ENCODE measurements around the gene KATNB1. TPM values are rescaled to one million over a fixed set of nuclear protein-coding genes. Genes with fewer than 3 reads are reported as not detected.

The KATNB1 gene
- 39.2 and 43.7 TPM in 2 replicates for polyA plus RNA-seq (2012; rRNA removed)
- 12.0 and 20.7 TPM in 2 replicates for polyA plus RNA-seq (2012; cell fraction: cytosol; rRNA removed)
- 158 and 170 TPM in 2 replicates for polyA plus RNA-seq (2012; cell fraction: nucleus; rRNA removed)

GRCh38 chr16:57735755-57736418 is at the start of gene KATNB1:
Gene KATNB1 (plus strand): TSS chr16:57735770. CDS start chr16:57737244, 1,474 bp downstream.
- POLR2A ChIA-PET: interaction anchor here (0.6 to 1.0 kb wide), 5 partner anchors 10 to 300 kb away, joined by 3 to 6 read pairs (median 3); no protein-coding TSS in a partner anchor
- Histone ChIP-seq H3F3A (replicated peaks; ENCODE audit: insufficient read depth) (peaks cover 5% of the 10 kb centered on the region), H3K36me3 (replicated peaks in 1 of 2; ENCODE audit: control insufficient read depth in 1 of 2, insufficient read depth in 2 of 2, low read length in 1 of 2) (peaks cover 0 to 7% of the 10 kb centered on the region in 2 experiments), H3K27ac (ENCODE audit: low read depth in 2 of 2, low read length in 1 of 2) (peak within 1 kb of the TSS; percentile 72 to 85), H3K9ac (peak within 1 kb of the TSS; percentile 95), H3K79me2 (ENCODE audit: insufficient read depth) (peaks cover 23% of the 10 kb centered on the region; the same call in 1 of the 2 replicates), H4K20me1 (ENCODE audit: insufficient read depth) (no peaks in the 10 kb centered on the region), H3K27me3 (ENCODE audit: insufficient read depth) (no peaks in the 10 kb centered on the region), H3K4me3 (ENCODE audit: low read depth in 2 of 2, low read length in 1 of 2) (peak within 1 kb of the TSS; percentile 61 to 83), H3K9me3 (no peaks in the 10 kb centered on the region), H3K4me2 (peak within 1 kb of the TSS; percentile 98), H3K9me2 (no peaks in the 10 kb centered on the region), H2AFZ (ENCODE audit: low read depth) (peak within 1 kb of the TSS; percentile 81), H3K4me1 (ENCODE audit: control insufficient read depth in 1 of 2, insufficient read depth in 2 of 2, low read depth in 1 of 2, low read length in 1 of 2) (peaks cover 9 to 15% of the 10 kb centered on the region in 2 experiments; a peak in 2 of 4 replicates)
- no peak for DNase-seq
- TF ChIP-seq MXI1 (IDR thresholded peaks at IDR 0.05; ENCODE audit: low read depth, low read length) (peak; percentile 61), GATA2 (CRISPR knock-in tag; IDR thresholded peaks at IDR 0.05) (no peak)
- TF ChIP-seq, protein P1, sequence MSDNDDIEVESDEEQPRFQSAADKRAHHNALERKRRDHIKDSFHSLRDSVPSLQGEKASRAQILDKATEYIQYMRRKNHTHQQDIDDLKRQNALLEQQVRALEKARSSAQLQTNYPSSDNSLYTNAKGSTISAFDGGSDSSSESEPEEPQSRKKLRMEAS (IDR thresholded peaks at IDR 0.05; ENCODE audit: low read depth): peak; percentile 11; the same call in 1 of the 2 replicates
- CTCF ChIA-PET: interaction anchor here (0.7 to 4.0 kb wide), 14 partner anchors 19 to 264 kb away, joined by 3 to 16 read pairs (median 4); no protein-coding TSS in a partner anchor
- WGBS (ENCODE audit: low lambda C conversion rate): 1% methylated on average over 21 of the region's 35 CpGs

GRCh38 chr16:57686577-57686976 is 49.0 kb upstream of the KATNB1 start:
- Histone ChIP-seq H3K27ac (ENCODE audit: low read depth in 2 of 2, low read length in 1 of 2) (no peak overlapping the region), H3K9ac (no peak overlapping the region), H2AFZ (ENCODE audit: low read depth) (no peak overlapping the region), H3K4me1 (ENCODE audit: control insufficient read depth in 1 of 2, insufficient read depth in 2 of 2, low read depth in 1 of 2, low read length in 1 of 2) (peaks cover 0 to 8% of the 10 kb centered on the region in 2 experiments; a peak in 1 of 4 replicates), H3K36me3 (replicated peaks in 1 of 2; ENCODE audit: control insufficient read depth in 1 of 2, insufficient read depth in 2 of 2, low read length in 1 of 2) (no peaks in the 10 kb centered on the region), H3K79me2 (ENCODE audit: insufficient read depth) (no peaks in the 10 kb centered on the region), H3K9me2 (no peaks in the 10 kb centered on the region), H3F3A (replicated peaks; ENCODE audit: insufficient read depth) (no peaks in the 10 kb centered on the region), H3K4me2 (no peak overlapping the region), H3K27me3 (ENCODE audit: insufficient read depth) (no peaks in the 10 kb centered on the region; the same call in 1 of the 2 replicates), H4K20me1 (ENCODE audit: insufficient read depth) (no peaks in the 10 kb centered on the region), H3K9me3 (no peaks in the 10 kb centered on the region), H3K4me3 (ENCODE audit: low read depth in 2 of 2, low read length in 1 of 2) (no peak overlapping the region)
- POLR2A ChIA-PET: no interaction called here
- CTCF ChIA-PET: interaction anchor here (0.8 to 1.2 kb wide), 2 partner anchors 37 to 71 kb away, joined by 3 to 4 read pairs; no protein-coding TSS in a partner anchor
- DNase-seq: no peak
- WGBS (ENCODE audit: low lambda C conversion rate): 65% methylated on average over 4 of the region's 4 CpGs
- TF ChIP-seq USF2 (IDR thresholded peaks at IDR 0.05; ENCODE audit: borderline replicate concordance, low read depth, low read length): no peak
- TF ChIP-seq, protein P2, sequence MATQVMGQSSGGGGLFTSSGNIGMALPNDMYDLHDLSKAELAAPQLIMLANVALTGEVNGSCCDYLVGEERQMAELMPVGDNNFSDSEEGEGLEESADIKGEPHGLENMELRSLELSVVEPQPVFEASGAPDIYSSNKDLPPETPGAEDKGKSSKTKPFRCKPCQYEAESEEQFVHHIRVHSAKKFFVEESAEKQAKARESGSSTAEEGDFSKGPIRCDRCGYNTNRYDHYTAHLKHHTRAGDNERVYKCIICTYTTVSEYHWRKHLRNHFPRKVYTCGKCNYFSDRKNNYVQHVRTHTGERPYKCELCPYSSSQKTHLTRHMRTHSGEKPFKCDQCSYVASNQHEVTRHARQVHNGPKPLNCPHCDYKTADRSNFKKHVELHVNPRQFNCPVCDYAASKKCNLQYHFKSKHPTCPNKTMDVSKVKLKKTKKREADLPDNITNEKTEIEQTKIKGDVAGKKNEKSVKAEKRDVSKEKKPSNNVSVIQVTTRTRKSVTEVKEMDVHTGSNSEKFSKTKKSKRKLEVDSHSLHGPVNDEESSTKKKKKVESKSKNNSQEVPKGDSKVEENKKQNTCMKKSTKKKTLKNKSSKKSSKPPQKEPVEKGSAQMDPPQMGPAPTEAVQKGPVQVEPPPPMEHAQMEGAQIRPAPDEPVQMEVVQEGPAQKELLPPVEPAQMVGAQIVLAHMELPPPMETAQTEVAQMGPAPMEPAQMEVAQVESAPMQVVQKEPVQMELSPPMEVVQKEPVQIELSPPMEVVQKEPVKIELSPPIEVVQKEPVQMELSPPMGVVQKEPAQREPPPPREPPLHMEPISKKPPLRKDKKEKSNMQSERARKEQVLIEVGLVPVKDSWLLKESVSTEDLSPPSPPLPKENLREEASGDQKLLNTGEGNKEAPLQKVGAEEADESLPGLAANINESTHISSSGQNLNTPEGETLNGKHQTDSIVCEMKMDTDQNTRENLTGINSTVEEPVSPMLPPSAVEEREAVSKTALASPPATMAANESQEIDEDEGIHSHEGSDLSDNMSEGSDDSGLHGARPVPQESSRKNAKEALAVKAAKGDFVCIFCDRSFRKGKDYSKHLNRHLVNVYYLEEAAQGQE (IDR thresholded peaks at IDR 0.05; ENCODE audit: low read depth, low read length): no peak
- TF ChIP-seq, protein P3, sequence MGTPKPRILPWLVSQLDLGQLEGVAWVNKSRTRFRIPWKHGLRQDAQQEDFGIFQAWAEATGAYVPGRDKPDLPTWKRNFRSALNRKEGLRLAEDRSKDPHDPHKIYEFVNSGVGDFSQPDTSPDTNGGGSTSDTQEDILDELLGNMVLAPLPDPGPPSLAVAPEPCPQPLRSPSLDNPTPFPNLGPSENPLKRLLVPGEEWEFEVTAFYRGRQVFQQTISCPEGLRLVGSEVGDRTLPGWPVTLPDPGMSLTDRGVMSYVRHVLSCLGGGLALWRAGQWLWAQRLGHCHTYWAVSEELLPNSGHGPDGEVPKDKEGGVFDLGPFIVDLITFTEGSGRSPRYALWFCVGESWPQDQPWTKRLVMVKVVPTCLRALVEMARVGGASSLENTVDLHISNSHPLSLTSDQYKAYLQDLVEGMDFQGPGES (IDR thresholded peaks at IDR 0.05; ENCODE audit: low read depth, low read length): no peak
- no peak for TF ChIP-seq FOXJ3 (CRISPR knock-in tag; IDR thresholded peaks at IDR 0.05)
- TF ChIP-seq, protein P4, sequence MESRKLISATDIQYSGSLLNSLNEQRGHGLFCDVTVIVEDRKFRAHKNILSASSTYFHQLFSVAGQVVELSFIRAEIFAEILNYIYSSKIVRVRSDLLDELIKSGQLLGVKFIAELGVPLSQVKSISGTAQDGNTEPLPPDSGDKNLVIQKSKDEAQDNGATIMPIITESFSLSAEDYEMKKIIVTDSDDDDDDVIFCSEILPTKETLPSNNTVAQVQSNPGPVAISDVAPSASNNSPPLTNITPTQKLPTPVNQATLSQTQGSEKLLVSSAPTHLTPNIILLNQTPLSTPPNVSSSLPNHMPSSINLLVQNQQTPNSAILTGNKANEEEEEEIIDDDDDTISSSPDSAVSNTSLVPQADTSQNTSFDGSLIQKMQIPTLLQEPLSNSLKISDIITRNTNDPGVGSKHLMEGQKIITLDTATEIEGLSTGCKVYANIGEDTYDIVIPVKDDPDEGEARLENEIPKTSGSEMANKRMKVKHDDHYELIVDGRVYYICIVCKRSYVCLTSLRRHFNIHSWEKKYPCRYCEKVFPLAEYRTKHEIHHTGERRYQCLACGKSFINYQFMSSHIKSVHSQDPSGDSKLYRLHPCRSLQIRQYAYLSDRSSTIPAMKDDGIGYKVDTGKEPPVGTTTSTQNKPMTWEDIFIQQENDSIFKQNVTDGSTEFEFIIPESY (IDR thresholded peaks at IDR 0.05; ENCODE audit: borderline replicate concordance, low read depth): no peak
- TF ChIP-seq, protein P5, sequence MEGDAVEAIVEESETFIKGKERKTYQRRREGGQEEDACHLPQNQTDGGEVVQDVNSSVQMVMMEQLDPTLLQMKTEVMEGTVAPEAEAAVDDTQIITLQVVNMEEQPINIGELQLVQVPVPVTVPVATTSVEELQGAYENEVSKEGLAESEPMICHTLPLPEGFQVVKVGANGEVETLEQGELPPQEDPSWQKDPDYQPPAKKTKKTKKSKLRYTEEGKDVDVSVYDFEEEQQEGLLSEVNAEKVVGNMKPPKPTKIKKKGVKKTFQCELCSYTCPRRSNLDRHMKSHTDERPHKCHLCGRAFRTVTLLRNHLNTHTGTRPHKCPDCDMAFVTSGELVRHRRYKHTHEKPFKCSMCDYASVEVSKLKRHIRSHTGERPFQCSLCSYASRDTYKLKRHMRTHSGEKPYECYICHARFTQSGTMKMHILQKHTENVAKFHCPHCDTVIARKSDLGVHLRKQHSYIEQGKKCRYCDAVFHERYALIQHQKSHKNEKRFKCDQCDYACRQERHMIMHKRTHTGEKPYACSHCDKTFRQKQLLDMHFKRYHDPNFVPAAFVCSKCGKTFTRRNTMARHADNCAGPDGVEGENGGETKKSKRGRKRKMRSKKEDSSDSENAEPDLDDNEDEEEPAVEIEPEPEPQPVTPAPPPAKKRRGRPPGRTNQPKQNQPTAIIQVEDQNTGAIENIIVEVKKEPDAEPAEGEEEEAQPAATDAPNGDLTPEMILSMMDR (IDR thresholded peaks at IDR 0.05): no peak
- TF ChIP-seq TEAD4 (IDR thresholded peaks at IDR 0.05; ENCODE audit: borderline replicate concordance, insufficient read depth): no peak
- no peak for TF ChIP-seq CHD2 (IDR thresholded peaks at IDR 0.05; ENCODE audit: low read length, partially characterized antibody)
- TF ChIP-seq, protein P6, sequence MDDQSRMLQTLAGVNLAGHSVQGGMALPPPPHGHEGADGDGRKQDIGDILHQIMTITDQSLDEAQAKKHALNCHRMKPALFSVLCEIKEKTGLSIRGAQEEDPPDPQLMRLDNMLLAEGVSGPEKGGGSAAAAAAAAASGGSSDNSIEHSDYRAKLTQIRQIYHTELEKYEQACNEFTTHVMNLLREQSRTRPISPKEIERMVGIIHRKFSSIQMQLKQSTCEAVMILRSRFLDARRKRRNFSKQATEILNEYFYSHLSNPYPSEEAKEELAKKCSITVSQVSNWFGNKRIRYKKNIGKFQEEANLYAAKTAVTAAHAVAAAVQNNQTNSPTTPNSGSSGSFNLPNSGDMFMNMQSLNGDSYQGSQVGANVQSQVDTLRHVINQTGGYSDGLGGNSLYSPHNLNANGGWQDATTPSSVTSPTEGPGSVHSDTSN (IDR thresholded peaks at IDR 0.05): no peak
